Neural cell (in vitro differentiated cells): ENCODE data around the gene PAFAH1B1. TPM values are rescaled to one million over a fixed set of nuclear protein-coding genes. Genes with fewer than 3 reads are reported as not detected.

Experiments used
- H2AFZ ChIP-seq: fragments of 200-600, 300-800 bp; sonication (generic), shearing (Covaris generic); 2 replicates; pipeline ENCODE4 v1.6.0; 2014; ENCODE audit warnings: low read depth, mild to moderate bottlenecking, antibody characterized with exemption, low read length, moderate library complexity
- H3F3A ChIP-seq: fragments of 200-600 bp; shearing (Covaris generic); 2 replicates; pipeline ENCODE4 v1.6.1; 2016; ENCODE audit warnings: mild to moderate bottlenecking, moderate library complexity, mixed read lengths, antibody characterized with exemption, low read length; ENCODE audit not compliant: insufficient read depth, poor library complexity, severe bottlenecking
- H3K27ac ChIP-seq: fragments of 200-600, 300-800 bp; sonication (generic), shearing (Covaris generic); 2 replicates; pipeline ENCODE4 v1.5.1; 2014; ENCODE audit warnings: mild to moderate bottlenecking, low read length, moderate library complexity
- H3K27me3 ChIP-seq: fragments of 300-800, 200-600 bp; sonication (generic), shearing (Covaris generic); 2 replicates; pipeline ENCODE4 v1.6.0; 2014; ENCODE audit warnings: mild to moderate bottlenecking, low read depth, low read length, moderate library complexity; ENCODE audit not compliant: insufficient read depth
- H3K36me3 ChIP-seq: fragments of 300-800, 200-600 bp; sonication (generic), shearing (Covaris generic); 2 replicates; pipeline ENCODE4 v1.5.1; 2014; ENCODE audit warnings: mild to moderate bottlenecking, antibody characterized with exemption, low read length, moderate library complexity; ENCODE audit not compliant: insufficient read depth
- H3K4me2 ChIP-seq: fragments of 300-800, 200-600 bp; sonication (generic), shearing (Covaris generic); 2 replicates; pipeline ENCODE4 v1.6.0; 2014; ENCODE audit warnings: mild to moderate bottlenecking, low read length
- H3K4me3 ChIP-seq: fragments of 300-800, 200-600 bp; sonication (generic), shearing (Covaris generic); 2 replicates; pipeline ENCODE4 v1.5.1; 2014; ENCODE audit warnings: mild to moderate bottlenecking, low read length, moderate library complexity
- H3K79me2 ChIP-seq: fragments of 200-600 bp; shearing (Covaris generic); replicated peaks from 2 replicates; pipeline ENCODE4 v1.6.0; 2014; ENCODE audit warnings: mild to moderate bottlenecking, low read length, moderate library complexity; ENCODE audit not compliant: insufficient read depth
- H3K9ac ChIP-seq: fragments of 300-800, 200-600 bp; sonication (generic), shearing (Covaris generic); 2 replicates; pipeline ENCODE4 v1.6.1; 2016; ENCODE audit warnings: mild to moderate bottlenecking, low read length, mixed read lengths
- H3K9me2 ChIP-seq: fragments of 200-600 bp; shearing (Covaris generic); 2 replicates; pipeline ENCODE4 v1.6.1; 2016; ENCODE audit warnings: mild to moderate bottlenecking, low read length, mixed read lengths; ENCODE audit not compliant: insufficient read depth
- H3K9me3 ChIP-seq: fragments of 200-600, 300-800 bp; sonication (generic), shearing (Covaris generic); 2 replicates; pipeline ENCODE4 v1.6.1; 2016; ENCODE audit warnings: mild to moderate bottlenecking, mixed run types, low read length, moderate library complexity, mixed read lengths
- H4K20me1 ChIP-seq: fragments of 200-600 bp; shearing (Covaris generic); 2 replicates; pipeline ENCODE4 v1.6.1; 2016; ENCODE audit warnings: mild to moderate bottlenecking, mixed run types; ENCODE audit not compliant: insufficient read depth
- EP300 ChIP-seq: fragments of 450-650 bp; conservative IDR thresholded peaks from 2 replicates; pipeline ENCODE4 v1.6.1; 2014; ENCODE audit warnings: antibody characterized with exemption, mild to moderate bottlenecking, moderate library complexity; ENCODE audit not compliant: poor library complexity, severe bottlenecking
- EZH2 ChIP-seq: fragments of 200-600, 300-800 bp; shearing (Covaris generic), sonication (generic); IDR thresholded peaks from 2 replicates; pipeline ENCODE4 v1.6.1; 2014; ENCODE audit warnings: antibody characterized with exemption, low read length, borderline replicate concordance, mild to moderate bottlenecking; ENCODE audit not compliant: insufficient read depth, poor library complexity, severe bottlenecking
- MXI1 ChIP-seq: fragments of 450-650 bp; conservative IDR thresholded peaks from 2 replicates; pipeline ENCODE4 v1.6.1; 2014; ENCODE audit warnings: antibody characterized with exemption, mild to moderate bottlenecking; ENCODE audit not compliant: poor library complexity, severe bottlenecking
- POLR2AphosphoS5 ChIP-seq: IDR thresholded peaks from 2 replicates; pipeline ENCODE4 v1.6.1; 2012
- RAD21 ChIP-seq: fragments of 450-650 bp; conservative IDR thresholded peaks from 2 replicates; pipeline ENCODE4 v1.6.1; 2014; ENCODE audit warnings: antibody characterized with exemption, mild to moderate bottlenecking, moderate library complexity
- REST ChIP-seq: IDR thresholded peaks from 2 replicates; pipeline ENCODE4 v1.6.1; 2012; ENCODE audit warnings: borderline replicate concordance
- SMC3 ChIP-seq: fragments of 450-650 bp; conservative IDR thresholded peaks from 2 replicates; pipeline ENCODE4 v1.6.1; 2014; ENCODE audit warnings: antibody characterized with exemption, mild to moderate bottlenecking, moderate library complexity; ENCODE audit not compliant: poor library complexity
- TAF1 ChIP-seq: IDR thresholded peaks from 2 replicates; pipeline ENCODE4 v1.6.1; 2012; ENCODE audit warnings: low read depth
- polyA plus RNA-seq: library from polyadenylated mRNA; depleted of rRNA; stranded (reverse); fragments of >200 nt; gene quantifications from 2 replicates; pipeline ENCODE4 v1.2.3, GENCODE V29; 2014
- TF ChIP-seq, protein P1 (sequence below): fragments of 450-650 bp; IDR thresholded peaks from 2 replicates; pipeline ENCODE4 v1.5.1; 2014; ENCODE audit warnings: antibody characterized with exemption, mild to moderate bottlenecking, moderate library complexity; ENCODE audit not compliant: poor library complexity, severe bottlenecking

Gene PAFAH1B1
- polyA plus RNA-seq, 1 donor from 2014 or later: 305 TPM

DNA sequence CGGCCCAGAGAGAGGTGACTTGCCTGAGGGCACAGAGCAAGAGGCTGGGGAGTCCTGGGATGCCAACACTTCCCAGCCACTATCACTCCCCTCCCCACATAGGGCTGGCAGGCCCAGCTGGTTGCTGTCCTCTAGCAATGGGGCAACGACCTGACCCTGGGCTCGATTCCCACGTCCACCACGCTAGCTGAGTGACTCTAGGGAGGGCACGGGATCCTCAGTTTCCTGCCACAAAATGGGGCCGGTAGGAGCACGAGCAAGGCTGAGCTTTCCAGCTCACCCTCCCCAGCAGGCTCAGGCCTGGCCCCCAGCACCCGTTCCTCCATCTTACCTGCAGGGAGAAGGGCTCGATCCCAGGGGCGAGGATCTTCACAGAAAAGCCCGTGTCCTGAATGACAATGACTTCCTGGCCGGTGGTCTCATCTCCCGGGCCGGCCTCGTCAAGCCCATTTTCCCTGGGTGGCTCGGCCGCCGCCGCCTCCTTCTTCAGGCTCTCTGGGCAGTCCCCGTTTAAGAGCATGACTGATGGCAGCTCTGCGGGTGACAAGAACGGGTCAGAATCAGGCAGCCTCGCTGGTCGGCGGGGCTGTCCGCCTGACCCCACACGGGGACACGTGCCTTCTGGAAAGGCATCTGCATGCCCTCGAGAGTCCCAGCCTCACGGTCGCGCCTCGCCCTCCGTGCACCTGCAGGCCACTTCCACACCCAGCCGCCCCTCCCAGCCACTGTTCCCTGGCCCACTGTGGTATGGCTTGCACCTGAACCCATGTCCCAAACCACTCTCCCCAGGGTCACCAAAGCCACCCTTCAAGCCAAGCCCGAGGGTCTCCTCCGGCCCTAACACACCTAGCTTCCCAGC is 110.8 kb downstream of the PAFAH1B1 start:
- Histone ChIP-seq H3K9me2 (no peaks in the 10 kb centered on the region), H3K36me3 (no peaks in the 10 kb centered on the region), H3F3A (no peaks in the 10 kb centered on the region), H3K4me3 (no peak overlapping the region), H3K9ac (no peak overlapping the region), H3K27ac (no peak overlapping the region), H2AFZ (no peak overlapping the region), H4K20me1 (no peaks in the 10 kb centered on the region), H3K79me2 (no peaks in the 10 kb centered on the region), H3K27me3 (no peaks in the 10 kb centered on the region), H3K9me3 (no peaks in the 10 kb centered on the region), H3K4me2 (no peak overlapping the region)
- TF ChIP-seq EZH2: no peak
- TF ChIP-seq REST: no peak
- no peak for TF ChIP-seq TAF1
- TF ChIP-seq POLR2AphosphoS5: no peak
- TF ChIP-seq SMC3: no peak
- TF ChIP-seq, protein P1, sequence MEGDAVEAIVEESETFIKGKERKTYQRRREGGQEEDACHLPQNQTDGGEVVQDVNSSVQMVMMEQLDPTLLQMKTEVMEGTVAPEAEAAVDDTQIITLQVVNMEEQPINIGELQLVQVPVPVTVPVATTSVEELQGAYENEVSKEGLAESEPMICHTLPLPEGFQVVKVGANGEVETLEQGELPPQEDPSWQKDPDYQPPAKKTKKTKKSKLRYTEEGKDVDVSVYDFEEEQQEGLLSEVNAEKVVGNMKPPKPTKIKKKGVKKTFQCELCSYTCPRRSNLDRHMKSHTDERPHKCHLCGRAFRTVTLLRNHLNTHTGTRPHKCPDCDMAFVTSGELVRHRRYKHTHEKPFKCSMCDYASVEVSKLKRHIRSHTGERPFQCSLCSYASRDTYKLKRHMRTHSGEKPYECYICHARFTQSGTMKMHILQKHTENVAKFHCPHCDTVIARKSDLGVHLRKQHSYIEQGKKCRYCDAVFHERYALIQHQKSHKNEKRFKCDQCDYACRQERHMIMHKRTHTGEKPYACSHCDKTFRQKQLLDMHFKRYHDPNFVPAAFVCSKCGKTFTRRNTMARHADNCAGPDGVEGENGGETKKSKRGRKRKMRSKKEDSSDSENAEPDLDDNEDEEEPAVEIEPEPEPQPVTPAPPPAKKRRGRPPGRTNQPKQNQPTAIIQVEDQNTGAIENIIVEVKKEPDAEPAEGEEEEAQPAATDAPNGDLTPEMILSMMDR: no peak
- no peak for TF ChIP-seq MXI1
- TF ChIP-seq RAD21: no peak
- TF ChIP-seq EP300: no peak

DNA sequence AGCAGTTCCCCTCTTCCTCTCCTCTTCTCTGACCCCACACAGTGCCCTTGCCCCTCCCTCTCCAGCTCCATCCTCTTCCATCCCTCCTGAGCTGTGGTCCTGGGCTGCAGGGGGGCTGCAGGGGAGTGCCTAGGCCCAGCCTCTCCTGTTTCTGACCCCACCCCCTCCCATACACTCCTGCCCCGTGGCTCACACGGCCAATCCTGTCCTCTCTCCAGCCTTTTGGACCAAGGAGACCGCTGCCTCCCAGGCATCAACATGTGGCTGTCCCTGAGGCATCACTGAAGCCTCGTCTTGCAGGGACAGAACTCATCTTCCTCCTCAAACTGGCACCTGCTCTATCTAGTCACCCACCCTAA is 111.4 kb downstream of the PAFAH1B1 start:
- no peaks in the 10 kb centered on the region for H3K27me3 ChIP-seq
- H3F3A ChIP-seq: no peaks in the 10 kb centered on the region
- no peak overlapping the region for H3K27ac ChIP-seq
- H3K36me3 ChIP-seq: no peaks in the 10 kb centered on the region
- H2AFZ ChIP-seq: no peak overlapping the region
- no peaks in the 10 kb centered on the region for H3K79me2 ChIP-seq
- H3K4me3 ChIP-seq: no peak overlapping the region
- TF ChIP-seq TAF1 (no peak), REST (no peak), EZH2 (no peak), RAD21 (no peak), MXI1 (no peak), EP300 (no peak), POLR2AphosphoS5 (no peak), SMC3 (no peak)
- TF ChIP-seq, protein P1: no peak
- H3K9me2 ChIP-seq: no peaks in the 10 kb centered on the region
- H4K20me1 ChIP-seq: no peaks in the 10 kb centered on the region
- no peaks in the 10 kb centered on the region for H3K9me3 ChIP-seq
- H3K4me2 ChIP-seq: no peak overlapping the region
- H3K9ac ChIP-seq: no peak overlapping the region
